ENCODE data around the gene DTWD1. TPM values are rescaled to one million over a fixed set of nuclear protein-coding genes. Genes with fewer than 3 reads are reported as not detected.
A peak's percentile ranks its signal among the peaks of the same experiment; 100 is the strongest.

DTWD1 gene
- total and polyA plus RNA-seq, 2 of the 4 experiments (the other 2 are of a cell fraction): 19.9 to 20.1 TPM

DNA sequence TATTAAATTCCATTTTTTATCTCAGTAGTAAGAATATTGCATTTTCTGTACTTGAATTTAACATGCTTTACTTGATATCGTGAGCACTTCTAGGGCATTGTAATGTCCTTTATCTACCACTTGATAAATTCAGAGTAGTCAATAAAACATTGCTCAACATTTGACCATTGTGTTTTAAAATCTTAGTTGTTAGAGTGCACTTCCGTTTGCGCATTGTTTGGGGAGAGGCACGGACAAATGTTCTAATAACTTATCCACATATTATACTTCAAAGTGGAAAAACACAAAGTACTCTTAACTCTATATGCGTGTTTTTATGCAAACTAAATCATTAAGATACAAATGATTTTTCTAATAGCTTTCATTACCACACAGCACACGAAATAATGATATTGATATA is 649 bp upstream of the DTWD1 start:
- no peak for ATAC-seq (ENCODE audit: low read depth)
- Histone ChIP-seq H2AK9ac (replicated peaks; ENCODE audit: low read depth, low read length, poor library complexity) (no peak overlapping the region), H4K5ac (ENCODE audit: low read depth, low read length) (peak overlapping the region; percentile 84), H3K4me3 (ENCODE audit: insufficient read depth, low read depth, low read length) (peak overlapping the region; percentile 58), H2BK5ac (ENCODE audit: low read depth, low read length, poor library complexity, severe bottlenecking) (peak overlapping the region; percentile 88), H2BK120ac (ENCODE audit: low read depth, low read length) (peak overlapping the region; percentile 86), H3K4ac (ENCODE audit: low read depth, low read length) (peak overlapping the region; percentile 87; the same call in 1 of the 2 replicates), H2AK5ac (ENCODE audit: low read depth, low read length) (no peak overlapping the region), H3K4me2 (ENCODE audit: low read depth, low read length) (peak overlapping the region; percentile 57), H2BK20ac (ENCODE audit: low read depth, low read length) (peak overlapping the region; percentile 77; the same call in 1 of the 2 replicates), H3K9ac (ENCODE audit: low read depth, low read length) (peak overlapping the region; percentile 68; the same call in 1 of the 2 replicates), H3K79me1 (ENCODE audit: low read depth in 1 of 2, low read length in 2 of 2) (peaks cover 12 to 30% of the 10 kb centered on the region in 2 experiments), H3K18ac (ENCODE audit: low read depth, low read length) (peak overlapping the region; percentile 74), H3K56ac (ENCODE audit: extremely low read depth, insufficient read depth, low read length) (peak overlapping the region; percentile 96), H3K4me1 (ENCODE audit: control insufficient read depth, insufficient read depth, low read length) (peaks cover 3% of the 10 kb centered on the region; the same call in 1 of the 2 replicates), H3K9me1 (ENCODE audit: insufficient read depth, low read length) (no peaks in the 10 kb centered on the region), H4K8ac (ENCODE audit: low read depth in 2 of 2, low read length in 2 of 2) (peak overlapping the region; percentile 14 to 97), H3K36me3 (ENCODE audit: control insufficient read depth, insufficient read depth, low read length) (peaks cover 2% of the 10 kb centered on the region; the same call in 1 of the 2 replicates), H3K23ac (ENCODE audit: low read depth, low read length) (peak overlapping the region; percentile 96), H2AFZ (replicated peaks; ENCODE audit: low read length, poor library complexity) (no peak overlapping the region), H3K27ac (ENCODE audit: insufficient read depth, low read length) (peak overlapping the region; percentile 68; the same call in 1 of the 2 replicates), H3K14ac (replicated peaks; ENCODE audit: low read depth, low read length) (peak overlapping the region; percentile 96), H2BK15ac (ENCODE audit: low read depth, low read length) (peak overlapping the region; percentile 56; the same call in 1 of the 3 replicates), H4K91ac (ENCODE audit: insufficient read depth, low read depth, low read length) (peak overlapping the region; percentile 76), H3K9me3 (ENCODE audit: control insufficient read depth, insufficient read depth, low read length) (peaks cover 4% of the 10 kb centered on the region), H3K27me3 (ENCODE audit: control insufficient read depth, insufficient read depth, low read length) (no peaks in the 10 kb centered on the region), H4K20me1 (ENCODE audit: insufficient read depth, low read length) (no peaks in the 10 kb centered on the region)
- peak; percentile 33 for DNase-seq
- in situ Hi-C loops (cut with MboI; ENCODE audit: low sequenced_read_pairs) (loop anchor here (25.0 kb wide), 1 partner anchor 383 kb away; no protein-coding TSS in a partner anchor), dilution Hi-C loops (cut with HindIII; ENCODE audit: low sequenced_read_pairs, unreplicated experiment) (no loop called here), intact Hi-C loops (cut with micrococcal nuclease) (loop anchor here (2.0 to 5.0 kb wide), 7 partner anchors 128 to 517 kb away; no protein-coding TSS in a partner anchor)
- BruUV-seq (replicated peaks): TSS peak; percentile 92
- ChIA-PET CTCF (no interaction called here), POLR2A (ENCODE audit: unreplicated experiment) (no interaction called here)
- WGBS, 2 experiments (ENCODE audit: extremely low coverage in 2 of 2, insufficient read length in 1 of 2): no CpG with 5 or more reads among the region's 6 CpGs
- TF ChIP-seq BHLHE40 (IDR thresholded peaks at IDR 0.05; ENCODE audit: low read depth, low read length) (no peak), FOS (IDR thresholded peaks at IDR 0.05; ENCODE audit: low read depth, low read length) (no peak), CEBPB (IDR thresholded peaks at IDR 0.05; ENCODE audit: low read depth, low read length) (peak; percentile 78)
- TF ChIP-seq, protein P1, sequence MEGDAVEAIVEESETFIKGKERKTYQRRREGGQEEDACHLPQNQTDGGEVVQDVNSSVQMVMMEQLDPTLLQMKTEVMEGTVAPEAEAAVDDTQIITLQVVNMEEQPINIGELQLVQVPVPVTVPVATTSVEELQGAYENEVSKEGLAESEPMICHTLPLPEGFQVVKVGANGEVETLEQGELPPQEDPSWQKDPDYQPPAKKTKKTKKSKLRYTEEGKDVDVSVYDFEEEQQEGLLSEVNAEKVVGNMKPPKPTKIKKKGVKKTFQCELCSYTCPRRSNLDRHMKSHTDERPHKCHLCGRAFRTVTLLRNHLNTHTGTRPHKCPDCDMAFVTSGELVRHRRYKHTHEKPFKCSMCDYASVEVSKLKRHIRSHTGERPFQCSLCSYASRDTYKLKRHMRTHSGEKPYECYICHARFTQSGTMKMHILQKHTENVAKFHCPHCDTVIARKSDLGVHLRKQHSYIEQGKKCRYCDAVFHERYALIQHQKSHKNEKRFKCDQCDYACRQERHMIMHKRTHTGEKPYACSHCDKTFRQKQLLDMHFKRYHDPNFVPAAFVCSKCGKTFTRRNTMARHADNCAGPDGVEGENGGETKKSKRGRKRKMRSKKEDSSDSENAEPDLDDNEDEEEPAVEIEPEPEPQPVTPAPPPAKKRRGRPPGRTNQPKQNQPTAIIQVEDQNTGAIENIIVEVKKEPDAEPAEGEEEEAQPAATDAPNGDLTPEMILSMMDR (conservative IDR thresholded peaks at IDR 0.05; ENCODE audit: low read depth, low read length): no peak
